ENCODE measurements around the gene TPPP2.

DNA sequence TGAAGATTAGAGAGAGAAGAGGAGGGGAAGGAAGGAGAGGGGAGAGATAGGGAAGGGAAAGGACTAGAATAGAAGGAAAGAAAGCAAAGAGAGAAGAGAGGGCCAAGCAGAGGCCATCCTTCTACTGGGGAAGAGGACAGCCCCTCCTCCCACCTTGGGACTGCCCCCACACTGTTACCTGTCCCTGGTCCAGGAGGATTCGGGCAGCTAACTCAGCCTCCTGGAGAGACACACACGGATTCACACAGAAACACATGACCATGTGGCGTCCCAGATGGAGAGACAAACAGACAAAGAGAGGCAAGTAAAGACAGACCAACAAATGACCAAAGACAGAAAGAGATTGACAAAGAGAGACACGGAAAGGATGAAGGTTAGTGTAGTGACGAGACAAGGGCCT, 7.3 kb upstream of the TPPP2 start:
- TF ChIP-seq, protein P1, sequence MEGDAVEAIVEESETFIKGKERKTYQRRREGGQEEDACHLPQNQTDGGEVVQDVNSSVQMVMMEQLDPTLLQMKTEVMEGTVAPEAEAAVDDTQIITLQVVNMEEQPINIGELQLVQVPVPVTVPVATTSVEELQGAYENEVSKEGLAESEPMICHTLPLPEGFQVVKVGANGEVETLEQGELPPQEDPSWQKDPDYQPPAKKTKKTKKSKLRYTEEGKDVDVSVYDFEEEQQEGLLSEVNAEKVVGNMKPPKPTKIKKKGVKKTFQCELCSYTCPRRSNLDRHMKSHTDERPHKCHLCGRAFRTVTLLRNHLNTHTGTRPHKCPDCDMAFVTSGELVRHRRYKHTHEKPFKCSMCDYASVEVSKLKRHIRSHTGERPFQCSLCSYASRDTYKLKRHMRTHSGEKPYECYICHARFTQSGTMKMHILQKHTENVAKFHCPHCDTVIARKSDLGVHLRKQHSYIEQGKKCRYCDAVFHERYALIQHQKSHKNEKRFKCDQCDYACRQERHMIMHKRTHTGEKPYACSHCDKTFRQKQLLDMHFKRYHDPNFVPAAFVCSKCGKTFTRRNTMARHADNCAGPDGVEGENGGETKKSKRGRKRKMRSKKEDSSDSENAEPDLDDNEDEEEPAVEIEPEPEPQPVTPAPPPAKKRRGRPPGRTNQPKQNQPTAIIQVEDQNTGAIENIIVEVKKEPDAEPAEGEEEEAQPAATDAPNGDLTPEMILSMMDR (IDR thresholded peaks at IDR 0.05) = no peak
- no peak for TF ChIP-seq POLR2A (IDR thresholded peaks at IDR 0.05)
